KOPT-K1 (cell line): Measurements from ENCODE around the gene TBP.
"Not testable (repeated sequence)": the region's sequence is repeated elsewhere in the genome, so short reads cannot be mapped to it uniquely, and the experiment has no call there.

Experiments used
- H3K27ac ChIP-seq: fragments of 200-600 bp; sonication (generic); 2 replicates; pipeline ENCODE4 v1.5.1; 2016; ENCODE audit warnings: antibody characterized with exemption, mild to moderate bottlenecking, low read depth, low read length; ENCODE audit not compliant: poor library complexity, severe bottlenecking
- H3K36me3 ChIP-seq: fragments of 200-600 bp; sonication (generic); 2 replicates; pipeline ENCODE4 v1.5.1; 2017; ENCODE audit warnings: antibody characterized with exemption, mild to moderate bottlenecking, low read length, moderate library complexity; ENCODE audit not compliant: insufficient read depth
- H3K9me3 ChIP-seq: fragments of 200-600 bp; sonication (generic); 2 replicates; pipeline ENCODE4 v1.5.1; 2017; ENCODE audit warnings: antibody characterized with exemption, low read length, mild to moderate bottlenecking; ENCODE audit not compliant: insufficient read depth, poor library complexity, severe bottlenecking

TBP gene

DNA sequence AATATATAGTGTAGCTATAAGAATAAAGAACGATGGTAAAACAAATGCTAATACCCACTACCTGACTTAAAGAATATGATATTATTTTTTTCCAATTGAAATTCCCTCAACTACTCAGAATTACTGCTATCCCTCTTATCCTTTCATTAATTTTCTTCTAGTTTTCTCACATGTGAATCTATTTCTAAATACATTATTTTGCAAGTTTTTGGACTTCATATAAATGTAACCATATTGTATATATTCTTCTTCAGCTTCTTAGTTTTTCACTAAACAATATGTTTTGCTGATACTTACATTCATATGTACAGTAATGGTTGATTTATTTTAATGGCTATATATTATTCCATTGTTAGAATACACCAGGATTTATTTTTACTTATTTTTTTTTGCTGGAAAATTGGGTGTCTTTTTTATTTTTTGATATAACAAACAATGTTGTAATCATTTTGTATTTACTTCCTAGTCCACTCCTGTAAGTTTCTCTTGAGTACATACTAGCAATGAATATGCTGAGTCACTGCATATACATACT, 61.9 kb downstream of the TBP start:
- H3K36me3 ChIP-seq, H3K27ac ChIP-seq: not testable (repeated sequence)

More for the DNA sequence above, 61.9 kb downstream of the TBP start:
- not testable (repeated sequence) for H3K9me3 ChIP-seq
